GM21619 (cell line): ENCODE results near the gene RAB19.

Experiments used
- ATAC-seq: cut with Tn5 transposase; IDR thresholded peaks from one replicate; pipeline ENCODE4 v1.9.1; 2021; ENCODE audit not compliant: unreplicated experiment

The RAB19 gene

DNA sequence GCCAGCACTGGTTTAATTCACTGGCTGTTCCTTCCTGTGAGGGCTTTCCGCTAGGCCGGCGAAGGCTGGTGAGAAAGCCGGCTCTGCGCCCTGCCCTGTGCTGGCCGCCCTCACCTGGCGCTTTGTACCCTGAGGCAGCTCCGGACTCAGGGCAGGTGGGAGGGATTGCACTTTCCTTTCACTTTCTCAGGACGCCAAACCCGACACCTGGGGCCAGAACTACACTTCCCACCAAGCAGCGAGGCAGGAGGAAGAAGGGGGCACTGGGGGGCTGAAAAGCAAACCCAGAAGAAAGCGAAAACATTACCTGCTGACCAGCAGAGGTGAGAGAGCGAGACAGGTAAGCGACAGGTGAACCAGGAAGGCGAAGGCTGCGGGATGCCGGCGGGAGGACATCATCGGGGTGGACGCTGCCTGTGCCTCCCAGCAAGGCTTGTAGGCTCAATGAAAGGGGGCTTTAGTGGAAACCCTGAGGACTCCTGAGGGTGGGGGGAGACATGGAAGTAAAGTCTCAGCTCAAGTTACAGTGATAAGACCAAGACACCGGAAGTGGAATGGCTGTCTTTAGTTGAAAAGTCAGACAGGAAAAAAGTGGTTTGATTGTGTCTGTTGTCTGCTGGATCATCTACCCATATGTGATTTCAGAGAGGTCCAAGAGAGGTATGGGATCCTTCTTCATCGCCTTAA is at the start of gene RAB19:
TSS of gene RAB19 (plus strand) at position 181 of the 687 bp plus-strand sequence. CDS start 3,589 bp downstream, outside the sequence.
- no peak for ATAC-seq

GRCh38 chr7:140358024-140358411 is 45.8 kb upstream of the RAB19 start:
- no peak for ATAC-seq

GRCh38 chr7:140358412-140359051 is 45.3 kb upstream of the RAB19 start:
- ATAC-seq: no peak

DNA sequence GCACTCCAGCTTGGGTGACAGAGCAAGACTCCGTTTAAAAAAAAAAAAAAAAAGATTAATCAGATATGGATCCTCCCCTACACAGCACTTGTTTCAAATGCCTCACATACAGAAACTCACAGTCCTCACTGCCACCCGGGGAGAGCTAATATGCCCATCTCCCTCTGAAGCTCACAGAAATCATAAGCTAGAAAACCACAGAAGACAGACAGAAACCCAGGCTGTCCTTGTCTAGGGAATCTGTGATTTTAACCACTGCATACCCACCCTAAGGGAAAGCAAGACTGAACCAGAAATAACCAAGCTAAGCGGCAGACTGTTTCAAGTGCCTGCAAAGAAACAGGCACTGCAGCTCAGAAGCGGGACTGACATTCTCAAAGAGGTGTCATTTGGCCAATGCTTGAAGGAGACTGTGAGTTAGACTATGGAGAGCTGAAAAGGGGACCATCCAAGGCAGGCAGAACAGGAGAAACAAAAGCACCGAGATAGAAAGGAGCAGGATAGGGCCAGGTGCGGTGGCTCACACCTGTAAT is 43.1 kb upstream of the RAB19 start:
- no peak for ATAC-seq

DNA sequence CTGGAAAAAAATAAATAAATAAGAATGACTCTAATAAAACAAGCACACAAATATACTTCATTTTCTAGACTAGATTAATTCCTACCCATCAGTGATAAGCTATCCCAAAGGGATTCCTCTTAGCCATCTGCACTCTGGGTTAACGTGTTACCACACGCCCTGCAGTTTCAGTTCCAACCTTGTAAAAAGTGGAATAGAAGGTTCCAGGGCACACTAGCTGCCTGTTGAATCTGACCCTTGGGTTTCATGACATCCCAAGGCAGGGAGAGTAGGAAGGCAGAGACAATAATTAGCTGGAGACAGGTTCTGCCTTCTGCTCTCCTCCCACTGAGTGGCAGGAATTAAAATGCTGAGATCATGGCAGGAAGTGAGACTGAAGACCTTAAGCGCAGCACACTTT is 39.0 kb upstream of the RAB19 start:
- ATAC-seq: no peak

- ATAC-seq: no peak
Observed at GRCh38 chr7:140367528-140367927, 36.3 kb upstream of the RAB19 start.

DNA sequence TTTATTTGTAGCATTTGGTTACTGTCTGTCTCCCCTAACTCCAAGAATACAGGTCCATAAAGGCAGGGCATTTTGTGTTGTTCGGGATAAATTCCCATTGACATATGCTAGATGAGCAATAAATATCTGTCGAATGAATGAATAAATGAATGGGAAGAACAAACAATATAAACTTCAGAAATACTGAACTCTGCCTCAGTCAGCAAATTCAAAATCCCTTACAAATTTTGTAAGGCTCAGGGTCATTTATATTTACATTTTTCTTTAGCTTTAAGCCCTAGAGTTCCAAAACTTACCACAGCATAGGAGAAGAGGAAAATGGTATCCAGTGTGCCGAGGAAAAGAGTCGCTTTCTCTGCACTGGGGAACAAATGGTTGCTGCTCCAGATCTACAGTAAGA is 34.6 kb upstream of the RAB19 start:
- no peak for ATAC-seq

DNA sequence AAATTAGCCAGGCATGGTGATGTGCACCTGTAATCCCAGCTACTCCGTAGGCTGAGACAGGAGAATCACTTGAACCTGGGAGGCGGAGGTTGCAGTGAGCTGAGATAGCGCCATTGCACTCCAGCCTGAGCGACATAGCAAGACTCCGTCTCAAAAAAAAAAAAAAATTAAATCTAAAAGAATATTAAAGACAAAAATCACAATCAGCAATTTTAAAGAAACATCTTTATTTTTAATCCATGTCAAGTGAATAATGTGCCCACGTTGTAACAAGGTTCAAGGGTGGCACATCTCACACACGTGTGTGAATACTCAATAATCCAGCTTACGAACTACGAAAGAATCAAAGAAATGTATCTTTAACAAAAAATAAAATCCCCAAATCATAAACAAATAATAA is 28.5 kb upstream of the RAB19 start:
- no peak for ATAC-seq

DNA sequence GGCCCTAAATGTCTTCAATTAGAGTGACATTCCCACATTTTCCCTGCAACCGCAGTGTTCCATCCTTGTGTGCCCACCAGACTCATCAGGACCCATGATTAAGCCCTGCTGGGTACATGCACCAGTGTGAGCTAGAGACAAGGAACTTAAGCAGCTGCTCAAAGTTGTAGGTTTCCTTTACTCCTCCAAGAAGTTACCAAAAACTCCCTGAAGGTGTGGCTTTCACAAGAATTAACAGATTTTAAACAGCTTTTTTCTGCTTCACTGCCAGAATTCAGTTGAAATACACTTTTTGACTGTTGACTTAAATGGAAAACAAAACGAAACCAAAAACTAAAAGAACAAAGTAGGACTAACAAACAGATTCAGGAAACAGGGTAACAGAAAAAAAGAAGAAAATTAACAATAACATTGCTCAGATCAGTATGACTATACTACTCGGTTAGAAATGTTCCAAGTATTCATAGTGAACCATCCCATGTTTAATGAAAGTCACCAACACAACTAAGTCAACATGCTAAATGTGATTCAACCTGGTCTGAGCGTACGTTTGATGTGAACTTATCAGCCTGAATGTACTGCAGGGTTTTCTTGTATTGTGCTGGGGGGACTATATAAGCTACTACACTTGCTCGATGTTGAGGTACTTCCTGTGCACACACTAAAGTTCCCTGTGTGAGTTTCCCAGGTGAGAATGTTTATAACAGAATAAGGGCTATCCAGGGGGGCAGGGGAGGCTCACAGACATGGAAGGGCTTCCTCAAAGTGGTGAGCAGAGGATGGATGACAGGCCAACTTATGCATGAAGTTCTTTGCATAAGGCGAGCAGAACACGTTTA is 27.7 kb upstream of the RAB19 start:
- ATAC-seq: no peak

- ATAC-seq: no peak
Observed at GRCh38 chr7:140383954-140384713, 19.7 kb upstream of the RAB19 start.

DNA sequence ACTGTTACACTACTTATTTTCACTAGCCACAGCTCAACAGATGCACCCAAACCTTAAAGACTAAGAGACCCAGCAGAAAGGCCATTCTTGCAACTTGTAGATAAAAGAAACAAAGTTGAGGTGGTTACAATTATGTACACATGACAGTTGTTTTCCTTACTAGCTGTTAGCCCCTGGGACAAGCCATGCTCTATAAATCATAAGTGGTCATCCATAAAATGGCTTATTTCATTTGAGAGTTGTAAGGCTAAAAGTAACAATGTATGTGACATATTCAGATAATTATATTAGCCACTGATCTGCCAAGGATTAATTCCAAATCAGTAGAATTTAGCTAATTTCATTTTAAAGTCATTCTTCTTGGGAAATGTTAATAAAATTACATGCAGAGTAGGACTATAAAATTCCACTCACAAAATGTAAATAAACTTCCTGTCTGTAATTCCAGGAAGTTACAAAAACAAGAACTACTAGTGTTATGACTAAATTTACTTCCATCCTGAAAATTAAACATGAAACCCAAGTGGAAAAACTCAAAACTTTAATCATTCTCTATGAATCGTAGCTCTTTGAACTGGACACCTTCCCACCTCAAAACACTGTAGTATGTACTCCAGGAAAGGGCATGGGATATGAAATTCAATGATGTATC is 18.8 kb upstream of the RAB19 start:
- no peak for ATAC-seq

DNA sequence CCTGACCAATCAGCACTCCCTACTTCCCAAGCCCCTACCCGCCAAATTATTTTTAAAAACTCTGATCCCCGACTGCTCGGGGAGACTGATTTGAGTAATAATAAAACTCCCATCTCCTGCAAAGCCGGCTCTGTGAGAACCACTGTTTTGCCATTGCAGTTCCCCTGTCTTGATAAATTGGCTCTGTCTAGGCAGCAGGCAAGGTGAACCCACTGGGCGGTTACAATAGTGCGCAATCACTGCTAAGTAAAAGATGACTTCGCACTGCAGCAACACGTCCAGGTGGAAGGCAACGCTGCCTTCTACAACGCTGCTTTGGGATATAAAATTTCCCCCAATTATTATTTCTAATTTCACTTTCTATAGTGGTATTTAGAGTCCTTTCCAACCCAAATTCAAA is 14.4 kb upstream of the RAB19 start:
- no peak for ATAC-seq

DNA sequence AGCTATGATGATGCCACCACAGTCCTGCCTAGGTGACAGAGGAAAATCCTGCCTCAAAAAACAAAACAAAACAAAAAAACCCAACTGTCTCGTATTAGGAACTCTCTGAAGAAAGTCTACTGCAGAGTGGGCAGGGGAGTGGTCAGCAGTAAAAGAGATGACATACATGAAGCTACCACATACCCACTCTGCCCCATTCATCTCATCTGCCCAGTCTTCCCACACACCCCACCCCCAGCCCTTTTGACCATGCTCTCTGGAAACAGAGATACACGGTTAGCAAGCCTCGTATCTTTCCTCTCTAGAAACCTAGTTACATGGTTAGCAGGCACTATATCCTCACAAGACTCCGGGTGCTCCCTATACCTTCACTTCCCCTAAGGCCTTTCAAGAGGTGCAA is 13.8 kb upstream of the RAB19 start:
- no peak for ATAC-seq

DNA sequence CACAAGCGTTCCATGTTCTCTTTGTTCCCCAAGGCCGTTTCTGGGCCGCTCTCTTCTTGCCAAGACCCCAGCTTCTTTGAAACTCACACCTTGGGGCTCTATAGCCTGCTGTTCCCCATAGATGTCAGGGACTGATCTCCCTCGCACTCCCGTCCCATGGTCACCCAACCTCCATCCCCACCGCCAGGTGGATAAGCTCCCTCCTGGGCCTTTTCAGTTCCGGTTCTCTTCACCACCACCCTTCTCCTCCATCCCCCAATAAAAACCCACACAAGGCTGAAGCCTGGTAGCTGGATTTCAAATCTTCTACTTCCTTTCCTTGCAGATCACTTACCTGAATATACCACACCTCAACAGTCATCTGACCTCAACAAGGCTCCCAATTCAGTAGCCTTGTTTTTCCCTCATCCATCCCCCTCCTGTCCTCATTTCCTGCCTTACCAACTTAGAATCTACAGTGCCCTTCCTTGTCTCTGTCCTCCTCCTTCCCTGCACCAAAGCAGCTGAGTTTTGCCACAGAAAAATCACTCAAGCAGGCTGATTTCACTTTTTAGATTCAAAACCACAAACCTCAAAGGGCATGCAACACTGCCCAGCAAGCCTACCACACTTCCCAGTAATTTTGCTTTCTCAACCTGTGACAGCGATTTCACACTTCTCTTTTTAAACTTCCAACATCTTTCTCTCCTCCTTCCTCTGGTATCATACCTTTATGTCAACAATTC is 13.2 kb upstream of the RAB19 start:
- peak; percentile 58 for ATAC-seq

- no peak for ATAC-seq
Observed at GRCh38 chr7:140391634-140392033, 12.2 kb upstream of the RAB19 start.

DNA sequence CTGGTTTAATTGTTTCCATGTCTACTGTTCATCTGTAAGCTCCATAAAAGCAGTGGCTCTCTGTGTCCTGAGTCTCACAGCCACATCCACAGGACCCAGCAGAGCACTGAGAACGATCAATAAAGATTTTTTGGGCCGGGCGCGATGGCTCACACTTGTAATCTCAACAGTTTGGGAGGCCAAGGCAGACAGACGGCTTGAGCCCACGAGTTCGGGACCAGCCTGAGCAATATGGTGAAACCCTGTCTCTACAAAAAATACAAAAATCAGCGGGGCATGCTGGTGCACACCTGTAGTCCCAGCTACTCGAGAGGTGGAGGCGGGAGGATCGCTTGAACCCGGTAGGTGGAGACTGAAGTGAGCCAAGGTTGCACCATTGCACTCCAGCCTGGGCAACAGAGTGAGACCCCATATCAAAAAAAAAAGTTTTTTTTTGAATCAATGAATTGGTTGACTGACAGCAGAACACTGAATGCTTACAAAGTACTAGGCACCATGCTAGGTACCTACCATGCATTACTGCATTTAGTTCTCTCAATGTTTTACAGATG is 10.0 kb upstream of the RAB19 start:
- no peak for ATAC-seq

DNA sequence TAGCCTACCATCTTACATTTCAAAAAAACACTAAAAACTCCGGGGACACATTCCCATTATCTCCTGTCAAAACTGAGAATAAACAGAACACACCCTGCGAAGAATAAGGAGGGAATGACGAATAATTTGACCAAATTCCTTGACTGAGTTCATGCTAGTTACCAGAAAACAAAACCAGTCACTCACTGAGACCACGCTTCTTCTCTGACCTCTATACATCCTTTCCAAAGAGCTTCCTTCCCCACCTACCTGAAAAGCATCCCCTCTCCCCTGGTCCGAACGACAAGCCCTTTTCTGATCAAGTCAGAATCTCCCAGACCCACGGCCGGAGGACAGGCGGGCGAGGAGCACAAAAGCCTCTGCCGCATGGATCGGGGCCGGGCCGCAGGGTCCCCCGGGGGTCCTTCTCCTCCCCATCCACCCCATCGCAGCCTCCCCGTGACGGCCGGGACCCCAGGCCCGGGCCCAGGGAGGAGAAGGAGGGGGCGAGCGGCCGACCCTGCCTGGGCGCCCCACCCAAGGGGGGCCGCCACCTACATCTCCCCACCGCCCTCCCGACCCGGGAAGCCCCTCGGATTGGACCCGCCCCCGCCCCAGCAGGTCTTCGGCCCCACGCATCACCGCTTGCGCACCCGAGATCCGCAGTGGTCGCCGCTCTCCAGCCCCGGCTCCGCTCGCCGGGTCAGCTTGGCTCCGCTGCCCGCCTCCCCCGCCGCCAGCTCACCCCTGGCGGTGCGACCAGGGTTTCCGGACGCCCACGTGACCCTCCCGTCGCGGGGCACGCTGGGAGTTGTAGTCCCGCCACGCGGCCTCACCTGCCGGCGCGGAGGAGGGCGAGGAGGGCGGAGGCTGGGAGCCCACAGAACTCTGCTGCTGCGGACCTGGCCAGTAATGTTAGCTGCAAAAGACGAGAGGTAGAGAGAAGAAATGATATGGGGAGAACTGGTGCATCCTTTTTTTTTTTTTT is 5.8 kb upstream of the RAB19 start, which contains the start of gene SLC37A3:
TSS of gene SLC37A3 (minus strand) at position 747 of the 967 bp plus-strand sequence. CDS start 16,004 bp downstream, outside the sequence.
- peak; percentile 99 for ATAC-seq

DNA sequence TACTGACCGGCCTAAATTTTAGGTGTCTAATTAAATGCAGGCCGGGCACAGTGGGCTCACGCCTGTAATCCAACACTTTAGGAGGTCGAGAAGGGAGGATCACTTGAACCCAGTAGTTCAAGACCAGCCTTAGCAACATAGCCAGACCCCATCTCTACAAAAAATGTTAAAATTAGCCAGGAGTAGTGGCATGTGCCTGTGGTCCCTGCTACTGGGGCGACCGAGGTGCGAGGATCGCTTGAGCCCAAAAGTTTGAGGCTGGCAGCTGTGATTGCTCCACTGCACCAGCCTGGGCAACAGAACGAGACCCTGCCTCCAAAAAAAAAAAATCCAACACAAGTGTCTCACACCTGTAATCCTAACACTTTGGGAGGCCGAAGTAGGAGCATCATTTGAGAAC is 5.0 kb upstream of the RAB19 start:
- ATAC-seq: no peak
